M059J (cell line): Measurements from ENCODE around the gene ATP6V1G3. TPM values are rescaled to one million over a fixed set of nuclear protein-coding genes. Genes with fewer than 3 reads are reported as not detected.
"Not testable (repeated sequence)": the region's sequence is repeated elsewhere in the genome, so short reads cannot be mapped to it uniquely, and the experiment has no call there.

Source experiments
- DNase-seq: peaks from one replicate; pipeline ENCODE4 v3.0.0-alpha.2; 2012; ENCODE audit warnings: low read depth
- total RNA-seq: library from RNA; depleted of rRNA; stranded (reverse); fragments of >200 nt; shearing (Covaris generic); gene quantifications from 2 replicates; pipeline ENCODE4 v1.2.3, GENCODE V29; 2014; rRNA removed

Gene ATP6V1G3
- 0.84 TPM in 1 of 2 replicates, not detected in the other for total RNA-seq

- DNase-seq = no peak
Measured at GRCh38 chr1:198540580-198540979, at the start of gene ATP6V1G3. Gene ATP6V1G3 (minus strand): TSS chr1:198540680. CDS start chr1:198540650, 30 bp downstream.

- no peak for DNase-seq
Measured at GRCh38 chr1:198588845-198589244, 48.4 kb upstream of the ATP6V1G3 start.

- DNase-seq = no peak
Measured at GRCh38 chr1:198584163-198584562, 43.7 kb upstream of the ATP6V1G3 start.

- DNase-seq = not testable (repeated sequence)
Measured at GRCh38 chr1:198583209-198583802, 42.8 kb upstream of the ATP6V1G3 start.

GRCh38 chr1:198577444-198577843 is 37.0 kb upstream of the ATP6V1G3 start:
- DNase-seq = peak; percentile 93

GRCh38 chr1:198575798-198576641 is 35.5 kb upstream of the ATP6V1G3 start:
- peak; percentile 68 for DNase-seq

- no peak for DNase-seq
Measured at GRCh38 chr1:198575292-198575691, 34.8 kb upstream of the ATP6V1G3 start.

- no peak for DNase-seq
Measured at GRCh38 chr1:198574325-198574724, 33.8 kb upstream of the ATP6V1G3 start.

- no peak for DNase-seq
Measured at GRCh38 chr1:198564716-198565115, 24.2 kb upstream of the ATP6V1G3 start.

GRCh38 chr1:198564157-198564556 is 23.7 kb upstream of the ATP6V1G3 start:
- DNase-seq = no peak

- DNase-seq = peak; percentile 75
Measured at GRCh38 chr1:198563583-198563982, 23.1 kb upstream of the ATP6V1G3 start.

- DNase-seq = peak; percentile 75
Measured at GRCh38 chr1:198560161-198560560, 19.7 kb upstream of the ATP6V1G3 start.

- DNase-seq = no peak
Measured at GRCh38 chr1:198559362-198559761, 18.9 kb upstream of the ATP6V1G3 start.

GRCh38 chr1:198558402-198558801 is 17.9 kb upstream of the ATP6V1G3 start:
- no peak for DNase-seq

GRCh38 chr1:198556971-198557370 is 16.5 kb upstream of the ATP6V1G3 start:
- DNase-seq = no peak

- DNase-seq = no peak
Measured at GRCh38 chr1:198552668-198553416, 12.4 kb upstream of the ATP6V1G3 start.

GRCh38 chr1:198550941-198551524 is 10.6 kb upstream of the ATP6V1G3 start:
- no peak for DNase-seq

- no peak for DNase-seq
Measured at GRCh38 chr1:198549866-198550265, 9.4 kb upstream of the ATP6V1G3 start.

GRCh38 chr1:198548890-198549289 is 8.4 kb upstream of the ATP6V1G3 start:
- DNase-seq = no peak

GRCh38 chr1:198545156-198545555 is 4.7 kb upstream of the ATP6V1G3 start:
- no peak for DNase-seq

GRCh38 chr1:198544265-198544664 is 3.8 kb upstream of the ATP6V1G3 start:
- DNase-seq = no peak

GRCh38 chr1:198543670-198544260 is 3.3 kb upstream of the ATP6V1G3 start:
- DNase-seq = no peak
